ENCODE measurements around the gene CT45A5.
"Not testable (repeated sequence)": the region's sequence is repeated elsewhere in the genome, so short reads cannot be mapped to it uniquely, and the experiment has no call there.

The CT45A5 gene

DNA sequence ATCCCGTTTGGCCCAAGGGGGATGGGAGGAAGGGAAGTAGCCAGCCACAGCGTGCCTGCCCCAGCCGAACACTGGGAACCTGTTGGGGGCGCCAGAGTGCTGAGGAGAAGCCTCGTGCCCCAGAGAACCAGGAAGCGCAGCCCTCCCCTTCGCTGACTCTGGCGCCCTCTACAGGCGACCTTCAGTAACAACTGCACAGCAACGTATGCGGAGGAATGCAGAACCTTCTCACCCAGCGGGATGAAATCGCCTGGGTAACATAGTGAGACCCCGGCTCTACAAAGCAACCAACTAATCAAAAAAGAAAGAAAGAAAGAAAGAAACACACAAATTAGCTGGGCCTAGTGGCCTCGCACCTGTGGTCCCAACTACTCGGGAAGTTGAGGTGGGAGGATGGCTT, at the start of gene CT45A5:
Gene CT45A5 (minus strand): TSS at position 101 of the 400 bp plus-strand sequence. CDS start 3,774 bp downstream, outside the sequence.
- not testable (repeated sequence) for DNase-seq (ENCODE audit: low read depth in 2 of 2)

GRCh38 chrX:135819912-135820311, 34.6 kb upstream of the CT45A5 start, which contains the start of gene CT45A2:
TSS of gene CT45A2 (minus strand) at chrX:135820012. CDS start at chrX:135816265, 3,747 bp downstream.
- DNase-seq (ENCODE audit: low read depth in 2 of 2), result not testable (repeated sequence)

GRCh38 chrX:135802687-135803086, 17.4 kb upstream of the CT45A5 start, which contains the start of gene CT45A6:
TSS of gene CT45A6 (minus strand) at chrX:135802787. CDS start at chrX:135798993, 3,794 bp downstream.
- DNase-seq (ENCODE audit: low read depth in 2 of 2), result not testable (repeated sequence)

GRCh38 chrX:135768091-135768490, 17.2 kb downstream of the CT45A5 start, which contains the start of gene CT45A3:
TSS of gene CT45A3 (minus strand) at chrX:135768191. CDS start at chrX:135764444, 3,747 bp downstream.
- DNase-seq (ENCODE audit: low read depth in 2 of 2), result not testable (repeated sequence)

GRCh38 chrX:135744739-135745138, 40.6 kb downstream of the CT45A5 start:
- DNase-seq (ENCODE audit: low read depth in 2 of 2), result not testable (repeated sequence)

GRCh38 chrX:135741192-135741715, 44.0 kb downstream of the CT45A5 start:
- no peak for DNase-seq (ENCODE audit: low read depth in 2 of 2)

DNA sequence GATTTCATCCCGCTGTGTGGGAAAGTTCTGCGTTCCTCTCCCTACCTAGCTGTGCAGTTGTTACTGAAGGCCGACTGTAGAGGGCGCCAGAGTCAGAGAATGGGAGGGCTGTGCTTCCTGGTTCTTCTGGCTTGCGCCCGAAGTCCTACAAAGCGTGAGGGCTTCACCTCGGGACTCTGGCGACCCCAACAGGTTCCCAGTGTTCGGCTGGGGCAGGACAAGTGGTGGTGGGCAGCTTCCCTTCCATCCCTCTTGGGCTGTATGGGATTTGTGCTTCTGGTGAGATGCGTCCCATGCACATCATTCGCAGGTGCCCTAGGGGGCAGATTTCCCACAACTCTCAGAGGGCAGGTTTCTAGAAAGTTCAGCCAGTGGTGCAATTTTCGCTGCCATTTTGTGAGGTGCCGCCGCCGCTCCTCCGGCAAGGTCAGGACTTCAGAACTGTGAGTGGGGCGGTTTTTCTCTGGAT, 44.6 kb downstream of the CT45A5 start:
- DNase-seq (ENCODE audit: low read depth in 2 of 2), result peak; percentile 32 to 44

GRCh38 chrX:135737366-135738071, 47.8 kb downstream of the CT45A5 start:
- no peak for DNase-seq (ENCODE audit: low read depth in 2 of 2)

DNA sequence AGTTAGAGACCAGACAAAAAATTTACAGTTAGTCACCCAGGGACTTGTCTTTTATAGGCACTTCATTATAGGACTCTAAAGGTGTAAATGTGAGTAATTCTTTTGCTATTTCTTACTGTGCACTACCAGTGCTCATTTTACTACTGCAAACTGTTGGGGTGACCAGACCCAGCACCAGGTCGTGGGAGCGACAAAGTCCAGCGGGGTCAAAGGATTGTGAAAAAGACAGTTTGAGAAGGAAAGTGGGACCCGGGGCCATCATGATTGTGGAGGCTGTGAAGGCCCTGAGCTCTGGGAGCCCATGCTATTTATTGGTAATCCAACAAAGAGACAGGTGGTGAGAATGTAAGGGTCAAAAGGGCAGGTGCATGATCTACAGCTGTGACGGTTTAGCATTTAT, 50.6 kb downstream of the CT45A5 start:
- DNase-seq (ENCODE audit: low read depth in 2 of 2), result not testable (repeated sequence)
